Right renal cortex interstitium (tissue), 3 donors: Measurements from ENCODE around the gene TMEM130. TPM values are rescaled to one million over a fixed set of nuclear protein-coding genes. Genes with fewer than 3 reads are reported as not detected.

ENCODE experiments used
- DNase-seq, 3 donors: peaks; one replicate each; pipeline ENCODE4 v3.0.0-alpha.2; 2013; ENCODE audit warnings: low read depth in 3 of 3, low spot score in 2 of 3
- polyA plus RNA-seq, 3 donors: library from polyadenylated mRNA; unstranded; fragments of 120-200 nt; gene quantifications; one replicate each; pipeline ENCODE4 v1.2.1, GENCODE V29; 2013; ENCODE audit not compliant: insufficient read length in 3 of 3

Gene TMEM130
- polyA plus RNA-seq, 3 donors: 4.0 to 6.6 (median 4.4) TPM

DNA sequence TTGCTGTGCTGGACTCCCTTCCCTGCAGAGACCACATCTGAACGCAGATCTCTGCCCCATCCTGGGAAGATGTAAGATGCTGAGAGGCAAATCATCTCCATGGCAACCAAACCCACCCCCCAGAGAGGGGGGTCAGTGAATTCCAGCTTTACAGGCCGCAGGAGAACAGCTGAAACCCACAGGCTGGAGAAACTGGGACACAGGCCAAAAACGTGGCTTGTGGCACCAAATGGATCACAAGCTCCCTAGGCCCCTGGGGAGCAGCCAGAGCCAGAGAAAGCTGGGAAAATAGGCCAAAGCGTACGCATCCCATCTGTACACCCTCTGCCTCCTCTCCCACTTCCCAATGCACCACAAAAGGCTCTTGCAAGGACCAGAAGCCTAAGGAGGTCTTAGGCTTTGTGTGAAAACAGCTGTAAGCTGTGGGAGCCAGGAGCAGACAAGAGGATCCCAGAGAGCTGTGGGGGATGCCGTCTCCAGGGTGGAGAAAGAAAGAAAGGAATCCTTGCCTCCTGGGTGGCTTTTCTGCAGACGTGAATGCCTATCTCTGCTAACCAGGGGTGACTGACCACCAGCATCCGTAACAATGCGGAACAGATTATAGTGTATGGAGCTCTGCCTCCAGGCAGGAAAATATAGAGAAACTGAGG lies 59.5 kb downstream of the TMEM130 start:
- no peak for DNase-seq

- no peak for DNase-seq
These were observed 60.9 kb downstream of the TMEM130 start for GRCh38 chr7:98808751-98809460.

DNA sequence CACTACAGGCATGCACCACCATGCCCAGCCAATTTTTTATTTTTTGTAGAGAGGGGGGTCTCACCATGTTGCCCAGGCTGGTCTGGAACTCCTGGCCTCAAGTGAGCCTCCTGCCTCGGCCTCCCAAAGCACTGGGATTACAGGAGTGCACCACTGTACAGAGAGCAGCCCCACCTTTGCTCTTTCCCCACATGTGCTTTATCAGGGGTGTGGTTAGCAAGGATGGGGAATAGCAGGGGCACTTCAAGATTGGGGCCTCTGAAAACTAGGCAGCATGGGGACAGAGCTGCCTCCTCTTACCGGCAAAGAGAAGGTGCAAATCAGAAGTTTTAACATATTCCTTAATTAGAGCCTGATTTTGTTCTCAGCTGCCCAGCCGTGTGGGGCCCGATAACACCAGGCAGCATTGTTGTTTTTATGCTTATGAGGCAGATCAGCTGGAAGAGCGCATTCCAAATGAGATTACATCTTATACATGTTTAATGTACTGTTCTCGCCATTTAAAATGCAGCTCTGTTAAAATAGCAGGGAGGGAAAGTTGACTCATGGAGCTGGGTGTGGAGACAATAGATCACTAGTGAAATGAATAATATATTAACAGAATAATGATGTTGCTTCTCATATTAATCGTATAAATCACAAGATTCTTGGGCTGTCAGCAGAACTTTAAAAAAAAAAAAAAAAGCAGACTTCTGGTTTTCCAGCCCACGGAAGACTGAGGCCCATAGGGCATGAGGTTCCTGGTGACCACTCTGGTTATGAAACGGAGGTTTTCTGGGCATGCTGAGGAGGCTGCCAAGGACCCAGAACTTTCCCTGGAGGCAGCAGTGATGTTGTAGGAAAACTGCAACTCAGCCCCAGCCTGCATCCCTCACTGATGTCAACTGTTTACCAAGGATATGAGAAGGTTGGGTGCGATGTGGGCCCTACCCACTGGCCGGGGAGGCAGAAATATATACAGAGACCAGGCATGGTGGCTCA lies 62.5 kb downstream of the TMEM130 start:
- DNase-seq: no peak

- no peak for DNase-seq
These were observed 63.6 kb downstream of the TMEM130 start for GRCh38 chr7:98805956-98806838.

GRCh38 chr7:98802781-98803110 lies 67.1 kb downstream of the TMEM130 start:
- DNase-seq: no peak

- peak; percentile 71 to 81 (median 73) for DNase-seq
These were observed 67.6 kb downstream of the TMEM130 start for GRCh38 chr7:98802088-98802780.

DNA sequence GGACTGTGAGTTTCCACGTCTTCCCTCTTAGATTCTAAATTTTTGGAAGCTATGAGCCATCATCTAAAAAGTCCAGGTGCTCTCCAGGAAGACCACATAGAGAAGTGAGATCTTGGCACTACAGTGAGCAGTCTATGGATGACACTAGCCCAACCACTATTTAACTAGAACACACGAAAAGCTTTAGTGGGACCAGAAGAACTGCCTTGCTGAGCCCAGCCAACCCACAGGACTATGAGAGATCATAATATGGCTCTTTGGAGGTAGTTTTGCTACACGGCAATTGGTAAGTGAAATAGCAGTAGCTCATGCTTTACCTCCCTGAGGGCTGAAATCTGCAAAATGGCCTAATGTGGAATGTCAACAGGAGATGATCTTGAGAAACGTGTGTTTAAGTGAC lies 68.8 kb downstream of the TMEM130 start:
- no peak for DNase-seq

DNA sequence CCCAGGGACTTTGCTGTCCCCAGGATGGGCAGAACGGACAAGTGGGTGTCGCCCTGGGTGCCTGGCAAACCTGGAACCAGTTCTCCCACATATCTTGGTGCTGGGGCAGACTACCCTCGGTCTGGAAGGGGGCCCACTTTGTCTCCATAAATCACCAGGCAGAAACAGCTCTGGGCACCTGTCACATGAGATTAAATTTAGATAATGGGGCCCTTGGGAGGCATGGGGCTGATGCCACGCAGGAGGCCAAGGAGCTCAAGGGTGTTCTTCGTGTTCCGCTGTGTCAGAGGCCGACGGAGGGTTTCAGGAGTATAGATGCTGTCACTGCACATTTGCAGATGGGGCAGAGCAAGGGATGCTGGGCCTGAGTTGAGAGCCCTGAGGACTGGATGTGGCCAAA lies 72.7 kb downstream of the TMEM130 start:
- no peak for DNase-seq

Other genes starting within 250 kb of the TMEM130 start
- gene TRRAP, start 8.5 kb upstream of the TMEM130 start, polyA plus RNA-seq: 10 to 100 TPM; 36.7 to 39.7 (median 37.1) TPM